ENCODE results near the gene CUBN.

Gene CUBN

GRCh38 chr10:16944402-16944801 is 185.2 kb downstream of the CUBN start:
- DNase-seq: no peak

GRCh38 chr10:16943295-16944285 is 186.0 kb downstream of the CUBN start:
- DNase-seq: no peak

DNA sequence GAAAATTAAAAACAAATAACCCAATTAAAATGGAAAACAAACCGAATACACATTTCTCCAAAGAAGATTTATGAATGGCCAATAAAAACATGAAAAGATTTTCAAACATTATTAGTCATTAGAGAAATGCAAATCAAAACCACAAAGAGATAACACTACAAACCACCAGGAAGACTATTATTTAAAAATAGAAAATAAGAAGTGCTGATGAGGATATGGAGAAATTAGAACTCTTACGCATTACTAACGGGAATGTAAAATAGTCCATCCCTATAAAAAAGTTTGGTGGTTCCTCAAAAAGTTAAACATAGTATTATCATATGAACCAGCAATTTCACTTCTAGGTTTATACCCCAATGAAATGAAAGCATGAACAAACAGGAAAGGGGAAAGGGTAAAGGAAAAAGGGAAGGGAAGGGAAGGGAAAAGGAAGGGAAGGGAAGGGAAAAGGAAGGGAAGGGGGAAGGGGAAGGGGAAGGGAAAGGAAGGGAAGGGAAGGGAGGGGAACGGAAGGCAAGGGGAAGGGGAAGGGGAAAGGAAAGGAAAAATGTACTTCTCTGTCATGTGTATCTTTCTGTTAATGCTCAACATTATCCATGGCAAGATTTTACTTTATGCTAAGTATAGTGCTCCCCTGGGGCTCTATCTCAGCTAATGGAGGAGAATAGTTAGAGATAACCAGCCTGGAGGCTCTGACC is 187.1 kb downstream of the CUBN start:
- DNase-seq: no peak

DNA sequence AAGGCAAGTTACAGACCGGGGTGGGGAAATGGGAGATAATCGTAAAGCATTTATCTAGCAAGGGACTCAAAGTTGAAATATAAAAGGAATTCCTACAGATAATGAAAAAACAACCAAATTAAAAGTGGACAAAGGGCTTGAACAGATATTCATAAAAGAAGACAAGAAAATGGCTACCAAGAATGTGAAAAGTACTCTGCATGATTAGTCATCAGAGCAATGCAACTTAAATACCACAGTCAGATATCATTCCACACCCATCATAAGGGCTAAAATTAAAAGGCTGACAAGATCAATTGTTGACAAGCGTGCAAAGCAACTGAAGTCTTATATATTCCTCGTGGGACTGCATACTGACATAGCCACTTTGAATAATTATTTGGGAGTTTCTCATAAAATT is 187.7 kb downstream of the CUBN start:
- no peak for DNase-seq

DNA sequence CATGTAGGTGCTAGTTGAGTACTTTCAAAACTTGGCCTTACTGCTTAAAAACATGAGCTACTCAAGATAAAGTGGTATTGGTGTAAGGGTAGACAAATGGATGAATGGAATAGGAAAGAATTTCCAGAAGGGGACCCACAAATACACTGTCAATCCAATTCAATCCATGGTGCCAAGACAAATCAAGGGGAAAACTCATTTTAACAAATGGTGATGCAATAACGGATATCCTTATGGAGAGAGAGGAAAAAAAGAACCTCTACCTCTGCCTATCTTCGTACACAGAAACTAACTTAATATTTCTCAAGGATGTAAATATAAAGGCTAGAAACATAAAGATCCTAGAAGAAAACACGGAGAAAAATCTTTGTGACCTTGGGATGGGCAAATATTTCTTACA is 188.5 kb downstream of the CUBN start:
- DNase-seq: no peak

DNA sequence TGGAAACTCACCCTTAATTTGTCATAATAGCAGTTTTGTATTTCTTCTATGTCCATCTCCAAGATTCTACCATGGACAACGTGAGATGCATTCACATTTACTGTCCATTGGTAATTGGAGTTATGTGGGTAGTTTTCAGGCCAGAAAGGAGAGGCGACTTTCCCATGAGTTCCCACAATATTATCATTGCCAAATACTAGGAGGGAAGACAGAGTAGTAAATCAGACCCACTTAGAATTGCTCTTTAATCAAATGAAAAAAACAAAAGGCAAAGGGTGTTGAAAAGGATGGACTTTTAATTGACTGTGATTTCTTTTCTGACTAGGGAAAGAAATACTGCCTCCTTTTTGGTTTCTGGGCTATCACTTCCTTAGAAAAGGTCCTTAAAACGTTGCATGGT is 190.7 kb downstream of the CUBN start:
- DNase-seq: no peak

- no peak for DNase-seq
Measured at GRCh38 chr10:16934461-16934860, 195.2 kb downstream of the CUBN start.

DNA sequence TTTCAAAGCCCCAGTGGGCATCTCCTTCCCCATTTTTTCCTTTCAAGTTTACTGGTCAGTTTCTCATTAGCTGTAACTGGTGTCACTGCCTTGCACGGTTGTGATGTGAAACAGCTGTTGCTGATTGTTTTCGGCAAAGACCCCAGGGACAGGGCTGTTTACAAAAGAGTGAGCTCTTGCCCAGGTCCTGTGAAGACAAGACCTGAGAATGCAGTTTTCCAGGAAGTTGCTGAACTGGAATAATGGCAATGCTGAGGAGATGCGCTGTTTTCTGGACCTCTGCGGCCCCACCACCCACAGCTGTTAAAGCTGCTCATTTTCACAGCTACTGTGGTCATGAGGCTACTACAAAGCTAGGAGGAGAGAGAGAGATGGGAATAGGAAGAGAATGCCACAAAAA is 195.8 kb downstream of the CUBN start:
- no peak for DNase-seq

DNA sequence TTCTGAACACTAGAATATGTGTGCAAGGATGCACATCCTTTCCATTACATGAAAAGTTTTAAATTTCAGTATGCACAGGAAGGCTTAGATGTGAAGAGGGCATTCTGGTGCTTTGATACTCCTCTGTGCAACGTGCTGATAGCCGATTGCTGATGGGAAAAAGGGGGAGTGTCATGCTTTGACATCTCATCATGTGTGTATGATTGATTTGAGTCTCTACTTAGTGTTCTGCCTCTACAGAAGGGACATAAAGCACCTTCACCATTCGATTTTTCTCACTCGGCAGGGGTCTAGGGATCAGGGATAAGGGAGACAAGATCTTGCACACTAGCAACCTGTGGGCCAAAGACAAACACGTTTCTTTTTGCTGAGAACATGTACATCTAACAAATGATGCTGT is 197.7 kb downstream of the CUBN start:
- DNase-seq: no peak

DNA sequence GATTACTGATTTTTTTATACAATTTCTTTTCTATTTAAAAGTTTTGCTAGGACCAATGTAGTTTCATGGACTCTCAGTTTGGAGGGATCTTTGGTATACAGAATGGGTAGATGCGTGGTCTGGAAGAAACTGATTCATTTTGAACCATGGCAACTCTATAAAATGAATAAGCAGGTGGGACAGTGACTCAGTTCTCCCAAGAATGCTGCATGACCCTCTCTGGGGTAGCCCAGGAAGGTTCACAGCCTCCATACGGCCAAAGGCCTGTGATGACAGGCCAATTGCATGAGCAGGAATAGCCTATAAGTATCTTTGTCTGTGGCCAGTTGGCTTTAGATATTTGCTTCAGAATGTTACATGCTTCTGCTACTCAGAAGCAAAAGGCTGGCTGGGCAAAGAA is 199.1 kb downstream of the CUBN start:
- no peak for DNase-seq

GRCh38 chr10:16929069-16929468 is 200.5 kb downstream of the CUBN start:
- DNase-seq: no peak

- no peak for DNase-seq
Measured at GRCh38 chr10:16927546-16927945, 202.1 kb downstream of the CUBN start.

DNA sequence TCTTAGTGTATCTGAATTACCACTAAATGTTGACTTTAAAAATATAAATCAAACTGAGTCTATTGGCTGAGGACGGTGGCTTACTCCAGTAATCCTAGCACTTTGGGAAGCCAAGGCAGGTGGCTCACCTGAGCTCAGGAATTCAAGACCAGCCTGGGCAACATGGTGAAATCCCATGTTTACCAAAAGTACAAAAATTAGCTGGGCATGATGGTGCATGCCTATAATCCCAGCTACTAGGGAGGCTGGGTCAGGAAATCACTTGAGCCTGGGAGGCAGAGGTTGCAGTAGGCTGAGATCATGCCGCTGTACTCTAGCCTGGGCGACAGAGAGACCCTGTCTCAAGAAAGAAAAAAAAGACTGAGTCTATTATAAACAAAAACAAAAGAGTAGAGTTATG is 205.9 kb downstream of the CUBN start:
- no peak for DNase-seq

- DNase-seq: no peak
Measured at GRCh38 chr10:16923309-16923708, 206.3 kb downstream of the CUBN start.

DNA sequence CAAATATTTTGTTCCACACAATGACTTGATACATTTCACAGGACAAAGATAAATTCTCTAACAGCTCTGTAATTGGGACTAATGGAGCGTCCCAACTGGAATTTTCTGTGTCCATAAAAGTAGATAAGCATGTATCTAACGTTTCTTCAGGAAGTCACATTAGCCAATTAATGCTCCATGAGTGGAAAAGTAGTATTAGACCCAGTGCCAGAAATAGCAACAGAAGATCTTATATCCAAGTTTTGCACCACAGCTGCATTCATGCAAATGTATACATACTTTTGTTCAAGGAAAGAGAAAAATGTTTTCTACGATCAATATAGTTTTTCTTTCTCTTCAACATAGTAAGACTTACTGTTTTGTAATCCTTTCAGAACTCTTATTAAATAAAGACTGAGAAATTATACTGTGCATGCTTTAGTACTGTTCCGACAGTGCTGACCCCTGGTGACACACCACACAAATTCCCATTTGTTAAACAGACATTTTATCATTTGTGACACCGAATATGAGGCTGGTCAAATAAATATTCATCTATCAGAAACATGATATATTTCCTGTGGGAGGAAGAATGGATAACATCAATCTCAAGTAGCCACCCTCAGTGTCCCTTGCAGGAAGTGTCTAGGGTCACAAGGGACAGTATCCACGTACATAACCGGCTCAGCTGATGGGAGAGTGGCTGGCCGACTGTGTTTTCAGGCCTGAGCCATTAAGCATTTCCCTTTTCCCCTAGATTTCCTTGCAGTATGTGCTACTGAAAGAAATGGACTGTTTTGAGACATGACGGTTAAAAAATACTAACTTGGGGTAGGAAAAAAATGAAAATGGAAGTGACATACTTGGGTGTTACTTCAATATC is 210.3 kb downstream of the CUBN start:
- DNase-seq: no peak

DNA sequence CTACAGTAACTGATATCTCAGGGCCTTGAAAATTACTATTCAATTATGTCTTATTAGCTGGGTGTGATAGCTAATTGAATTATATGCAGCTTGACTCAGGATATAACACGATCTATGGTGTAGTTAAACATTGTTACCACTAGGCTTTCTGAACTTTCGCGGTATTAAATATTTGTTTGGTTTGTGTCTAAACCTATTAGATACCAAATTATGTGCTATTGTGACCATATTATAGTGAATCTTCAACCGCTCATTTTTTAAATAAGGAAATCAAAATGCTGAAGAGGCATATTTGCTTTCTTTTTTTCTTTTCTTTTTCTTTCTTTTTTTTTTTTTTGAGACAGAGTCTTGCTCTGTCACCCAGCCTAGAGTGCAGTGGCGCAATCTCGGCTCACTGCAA is 213.1 kb downstream of the CUBN start:
- DNase-seq: no peak

- no peak for DNase-seq
Measured at GRCh38 chr10:16915300-16915699, 214.3 kb downstream of the CUBN start.

GRCh38 chr10:16913266-16913665 is 216.3 kb downstream of the CUBN start:
- no peak for DNase-seq

GRCh38 chr10:16910793-16911164 is 218.8 kb downstream of the CUBN start:
- no peak for DNase-seq

DNA sequence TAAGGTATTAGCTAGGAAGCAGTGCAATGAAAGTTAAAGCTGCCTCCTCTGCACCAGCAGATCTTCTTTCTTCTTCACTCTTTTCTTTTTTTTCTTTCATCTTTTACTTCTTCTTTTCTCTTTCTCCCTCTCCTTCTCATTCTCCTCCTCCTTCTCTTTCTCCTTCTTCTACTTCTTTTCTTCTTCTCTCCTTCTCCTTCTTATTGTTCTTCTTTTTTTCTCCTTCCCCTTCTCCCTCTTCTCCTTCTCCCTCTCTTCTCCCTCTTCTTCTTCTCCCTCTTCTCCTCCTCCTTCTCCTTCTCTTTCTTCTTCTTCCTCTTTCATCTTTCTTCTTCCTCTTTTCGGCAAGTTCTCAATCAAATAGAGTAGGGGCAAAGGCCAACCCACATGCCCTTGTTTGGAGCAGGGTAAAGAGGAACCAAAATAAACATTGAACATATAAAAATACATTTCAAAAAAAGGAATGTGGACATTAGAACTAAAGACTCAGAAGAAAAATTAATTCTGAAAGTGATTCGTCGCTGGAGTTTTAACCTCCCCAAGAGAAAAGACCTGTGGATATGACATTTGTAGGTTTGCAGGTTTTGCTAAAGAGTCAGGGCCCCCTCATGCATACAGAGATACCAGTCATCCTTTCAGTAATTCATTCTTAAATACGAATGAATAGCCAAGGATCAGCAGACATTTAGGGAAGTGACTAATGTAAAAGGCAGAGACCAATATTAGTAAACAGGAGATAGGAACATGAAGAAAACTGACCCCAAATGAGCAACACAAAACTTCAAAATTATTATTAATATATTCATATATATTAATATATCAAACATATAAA is 219.4 kb downstream of the CUBN start:
- no peak for DNase-seq

- no peak for DNase-seq
Measured at GRCh38 chr10:16909271-16909767, 220.3 kb downstream of the CUBN start.

GRCh38 chr10:16907687-16908086 is 221.9 kb downstream of the CUBN start:
- DNase-seq: no peak
